Chondrocyte (in vitro differentiated cells): Measurements from ENCODE around the gene RGL2. TPM values are rescaled to one million over a fixed set of nuclear protein-coding genes. Genes with fewer than 3 reads are reported as not detected.
"Not testable (repeated sequence)": the region's sequence is repeated elsewhere in the genome, so short reads cannot be mapped to it uniquely, and the experiment has no call there.

Source experiments
- DNase-seq: peaks from one replicate; pipeline ENCODE4 v3.0.0; 2021; ENCODE audit warnings: mixed read lengths, low spot score
- H3K27ac Mint-ChIP-seq: one replicate; pipeline ENCODE4 v1.8.0; 2021; ENCODE audit warnings: mild to moderate bottlenecking, moderate library complexity, mixed read lengths; ENCODE audit not compliant: unreplicated experiment
- H3K27me3 Mint-ChIP-seq: 2 replicates; pipeline ENCODE4 v1.8.0; 2021; ENCODE audit warnings: low read depth, mixed read lengths
- H3K36me3 Mint-ChIP-seq: 2 replicates; pipeline ENCODE4 v1.8.0; 2021; ENCODE audit warnings: low read depth, mixed read lengths
- H3K4me1 Mint-ChIP-seq: 2 replicates; pipeline ENCODE4 v1.8.0; 2021; ENCODE audit warnings: low read depth, mild to moderate bottlenecking, mixed read lengths
- H3K4me3 Mint-ChIP-seq: one replicate; pipeline ENCODE4 v1.8.0; 2021; ENCODE audit warnings: mild to moderate bottlenecking, moderate library complexity, mixed read lengths; ENCODE audit not compliant: unreplicated experiment
- H3K9me3 Mint-ChIP-seq: 2 replicates; pipeline ENCODE4 v1.8.0; 2021; ENCODE audit warnings: low read depth, mixed read lengths
- long read RNA-seq: library from polyadenylated mRNA; stranded (forward); transcript quantifications from one replicate; pipeline ENCODE4 v2.0.0, GENCODE V29; 2021
- total RNA-seq: library from RNA; stranded (reverse); gene quantifications from 3 replicates; pipeline ENCODE4 v1.2.1, GENCODE V29; 2021
- TF ChIP-seq, protein P1 (sequence below): fragments of 200-600 bp; sonication (generic); IDR thresholded peaks from 2 replicates; pipeline ENCODE4 v1.5.0; 2021; ENCODE audit warnings: antibody characterized with exemption, mild to moderate bottlenecking, moderate library complexity

RGL2 gene, protein sequence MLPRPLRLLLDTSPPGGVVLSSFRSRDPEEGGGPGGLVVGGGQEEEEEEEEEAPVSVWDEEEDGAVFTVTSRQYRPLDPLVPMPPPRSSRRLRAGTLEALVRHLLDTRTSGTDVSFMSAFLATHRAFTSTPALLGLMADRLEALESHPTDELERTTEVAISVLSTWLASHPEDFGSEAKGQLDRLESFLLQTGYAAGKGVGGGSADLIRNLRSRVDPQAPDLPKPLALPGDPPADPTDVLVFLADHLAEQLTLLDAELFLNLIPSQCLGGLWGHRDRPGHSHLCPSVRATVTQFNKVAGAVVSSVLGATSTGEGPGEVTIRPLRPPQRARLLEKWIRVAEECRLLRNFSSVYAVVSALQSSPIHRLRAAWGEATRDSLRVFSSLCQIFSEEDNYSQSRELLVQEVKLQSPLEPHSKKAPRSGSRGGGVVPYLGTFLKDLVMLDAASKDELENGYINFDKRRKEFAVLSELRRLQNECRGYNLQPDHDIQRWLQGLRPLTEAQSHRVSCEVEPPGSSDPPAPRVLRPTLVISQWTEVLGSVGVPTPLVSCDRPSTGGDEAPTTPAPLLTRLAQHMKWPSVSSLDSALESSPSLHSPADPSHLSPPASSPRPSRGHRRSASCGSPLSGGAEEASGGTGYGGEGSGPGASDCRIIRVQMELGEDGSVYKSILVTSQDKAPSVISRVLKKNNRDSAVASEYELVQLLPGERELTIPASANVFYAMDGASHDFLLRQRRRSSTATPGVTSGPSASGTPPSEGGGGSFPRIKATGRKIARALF
- 39.2 to 54.5 TPM (median 50.5 TPM) in 3 replicates for total RNA-seq
- long read RNA-seq, transcript RGL2-247 (18 exons, 3,278 nt): major isoform, 39 of 122 reads
- long read RNA-seq, transcript RGL2-238 (17 exons, 2,687 nt): minor isoform, 15 of 122 reads
- long read RNA-seq, partial matches to known transcripts: 20 of 122 reads
- long read RNA-seq, other reads (novel, unspliced or antisense): 48 of 122 reads

DNA sequence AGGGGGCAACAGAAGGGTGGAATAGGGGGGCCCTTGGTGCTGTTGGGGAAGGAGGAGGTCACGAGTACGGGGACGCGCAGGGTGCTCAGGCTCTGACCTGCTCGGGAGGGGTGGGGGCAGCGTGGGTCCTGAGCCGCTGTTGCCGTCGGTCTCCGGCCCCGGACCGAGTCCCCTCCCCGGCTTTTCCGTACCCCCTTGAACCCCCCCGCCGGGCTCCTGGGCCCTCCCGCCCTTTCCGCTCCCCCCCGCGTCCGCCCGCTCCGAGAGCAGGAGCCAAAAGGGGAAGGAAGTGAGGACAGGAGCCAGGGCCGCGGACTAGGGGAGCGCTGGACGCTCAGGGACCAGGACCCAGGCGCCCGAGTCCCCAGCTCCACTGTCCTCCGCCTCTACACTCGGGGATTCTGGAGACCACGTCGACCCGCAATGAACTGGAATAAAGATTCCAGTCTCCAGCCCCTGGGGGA lies at the start of gene RGL2:
Gene RGL2, minus strand, starts transcription at position 170 of the 464 bp plus-strand sequence. CDS start 332 bp downstream, outside the sequence.
- Mint-ChIP-seq H3K27me3 (no peaks in the 10 kb centered on the region), H3K4me1 (peaks cover 36% of the 10 kb centered on the region), H3K36me3 (peaks cover 10% of the 10 kb centered on the region), H3K4me3 (peak within 1 kb of the TSS; percentile 98), H3K9me3 (no peaks in the 10 kb centered on the region), H3K27ac (peak within 1 kb of the TSS; percentile 99)
- TF ChIP-seq, protein P1, sequence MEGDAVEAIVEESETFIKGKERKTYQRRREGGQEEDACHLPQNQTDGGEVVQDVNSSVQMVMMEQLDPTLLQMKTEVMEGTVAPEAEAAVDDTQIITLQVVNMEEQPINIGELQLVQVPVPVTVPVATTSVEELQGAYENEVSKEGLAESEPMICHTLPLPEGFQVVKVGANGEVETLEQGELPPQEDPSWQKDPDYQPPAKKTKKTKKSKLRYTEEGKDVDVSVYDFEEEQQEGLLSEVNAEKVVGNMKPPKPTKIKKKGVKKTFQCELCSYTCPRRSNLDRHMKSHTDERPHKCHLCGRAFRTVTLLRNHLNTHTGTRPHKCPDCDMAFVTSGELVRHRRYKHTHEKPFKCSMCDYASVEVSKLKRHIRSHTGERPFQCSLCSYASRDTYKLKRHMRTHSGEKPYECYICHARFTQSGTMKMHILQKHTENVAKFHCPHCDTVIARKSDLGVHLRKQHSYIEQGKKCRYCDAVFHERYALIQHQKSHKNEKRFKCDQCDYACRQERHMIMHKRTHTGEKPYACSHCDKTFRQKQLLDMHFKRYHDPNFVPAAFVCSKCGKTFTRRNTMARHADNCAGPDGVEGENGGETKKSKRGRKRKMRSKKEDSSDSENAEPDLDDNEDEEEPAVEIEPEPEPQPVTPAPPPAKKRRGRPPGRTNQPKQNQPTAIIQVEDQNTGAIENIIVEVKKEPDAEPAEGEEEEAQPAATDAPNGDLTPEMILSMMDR: no peak
- DNase-seq: no peak

DNA sequence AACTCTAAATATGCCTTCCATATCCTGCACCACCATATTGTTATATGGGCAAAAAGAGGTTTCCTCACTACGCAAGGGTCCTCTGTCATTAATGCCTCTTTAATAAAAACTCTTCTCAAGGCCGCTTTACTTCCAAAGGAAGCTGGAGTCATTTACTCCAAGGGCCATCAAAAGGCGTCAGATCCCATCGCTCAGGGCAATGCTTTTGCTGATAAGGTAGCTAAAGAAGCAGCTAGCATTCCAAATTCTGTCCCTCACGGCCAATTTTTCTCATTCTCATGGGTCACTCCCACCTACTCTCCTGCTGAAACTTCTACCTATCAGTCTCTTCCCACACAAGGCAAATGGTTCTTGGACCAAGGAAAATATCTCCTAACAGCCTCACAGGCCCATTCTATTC lies 49.1 kb upstream of the RGL2 start:
- H3K27ac Mint-ChIP-seq: no peak overlapping the region
- H3K4me1 Mint-ChIP-seq: peaks cover 6% of the 10 kb centered on the region
- no peak for DNase-seq
- no peaks in the 10 kb centered on the region for H3K9me3 Mint-ChIP-seq
- peaks cover 10% of the 10 kb centered on the region for H3K27me3 Mint-ChIP-seq
- TF ChIP-seq, protein P1: no peak
- H3K36me3 Mint-ChIP-seq: no peaks in the 10 kb centered on the region
- no peak overlapping the region for H3K4me3 Mint-ChIP-seq

DNA sequence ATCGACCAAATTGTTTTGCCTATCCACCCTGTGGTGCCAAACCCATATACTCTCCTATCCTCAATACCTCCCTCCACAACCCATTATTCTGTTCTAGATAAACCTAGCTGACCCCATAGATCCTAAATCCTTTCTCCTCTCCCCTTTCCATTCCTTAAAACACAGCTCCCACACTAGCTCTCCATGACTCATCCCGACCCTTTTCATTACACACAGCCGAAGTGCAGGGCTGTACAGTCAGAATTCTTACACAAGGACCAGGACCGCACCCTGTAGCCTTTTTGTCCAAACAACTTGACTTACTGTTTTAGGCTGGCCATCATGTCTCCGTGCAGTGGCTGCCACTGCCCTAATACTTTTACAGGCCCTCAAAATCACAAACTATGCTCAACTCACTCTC lies 48.2 kb upstream of the RGL2 start:
- not testable (repeated sequence) for H3K27me3 Mint-ChIP-seq, H3K9me3 Mint-ChIP-seq, DNase-seq, H3K36me3 Mint-ChIP-seq, H3K27ac Mint-ChIP-seq, H3K4me3 Mint-ChIP-seq, H3K4me1 Mint-ChIP-seq

DNA sequence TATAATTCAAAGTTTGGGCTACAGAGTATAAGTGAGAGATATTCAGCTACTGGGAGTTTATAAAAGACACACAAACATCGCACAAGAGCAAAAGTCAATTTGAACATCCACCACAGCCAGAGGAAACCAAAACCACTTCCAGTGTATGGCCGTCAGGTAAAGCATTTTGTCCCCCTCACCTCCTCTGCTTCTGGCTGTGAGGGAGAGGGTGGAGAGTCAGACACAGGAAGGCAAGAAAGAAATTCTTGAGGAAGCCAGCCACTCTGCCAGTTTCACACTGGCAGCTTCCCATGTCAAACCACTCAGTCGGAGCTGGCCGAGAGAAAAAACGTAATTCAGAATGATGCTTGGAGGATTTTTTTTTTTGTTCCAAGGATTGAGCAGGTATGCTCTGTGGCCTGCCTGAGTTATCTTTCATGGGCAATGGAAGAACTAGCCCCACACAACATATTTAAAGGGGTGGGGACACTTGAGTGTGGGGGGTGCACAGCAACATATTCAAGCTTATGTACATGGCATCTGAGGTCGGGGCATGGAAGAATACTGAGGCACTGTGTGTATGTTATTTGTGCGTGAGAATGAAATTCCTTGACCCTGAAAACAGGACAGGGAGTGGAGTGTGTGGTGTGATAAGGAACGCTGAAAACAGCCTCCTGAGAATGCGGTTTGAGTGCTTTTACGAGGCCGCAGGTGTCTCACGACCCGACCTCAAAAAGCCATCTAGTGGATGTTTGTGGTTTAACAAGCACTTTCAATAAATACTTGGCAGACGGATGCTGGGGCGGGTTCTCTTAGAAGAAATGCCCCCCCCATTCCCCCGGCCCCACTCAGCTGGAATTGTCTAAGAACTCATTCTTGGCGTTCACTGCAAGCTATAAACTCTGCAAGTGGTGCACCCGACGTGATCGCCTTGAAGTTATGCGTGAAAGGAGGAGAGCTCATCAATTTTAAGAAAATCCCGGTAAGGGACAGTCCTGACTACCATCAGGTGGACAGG lies 46.3 kb upstream of the RGL2 start:
- Mint-ChIP-seq H3K27ac (no peak overlapping the region), H3K27me3 (peaks cover 5% of the 10 kb centered on the region), H3K36me3 (no peaks in the 10 kb centered on the region), H3K4me1 (peaks cover 6% of the 10 kb centered on the region), H3K9me3 (no peaks in the 10 kb centered on the region), H3K4me3 (no peak overlapping the region)
- no peak for DNase-seq
- TF ChIP-seq, protein P1: peak; percentile 81

DNA sequence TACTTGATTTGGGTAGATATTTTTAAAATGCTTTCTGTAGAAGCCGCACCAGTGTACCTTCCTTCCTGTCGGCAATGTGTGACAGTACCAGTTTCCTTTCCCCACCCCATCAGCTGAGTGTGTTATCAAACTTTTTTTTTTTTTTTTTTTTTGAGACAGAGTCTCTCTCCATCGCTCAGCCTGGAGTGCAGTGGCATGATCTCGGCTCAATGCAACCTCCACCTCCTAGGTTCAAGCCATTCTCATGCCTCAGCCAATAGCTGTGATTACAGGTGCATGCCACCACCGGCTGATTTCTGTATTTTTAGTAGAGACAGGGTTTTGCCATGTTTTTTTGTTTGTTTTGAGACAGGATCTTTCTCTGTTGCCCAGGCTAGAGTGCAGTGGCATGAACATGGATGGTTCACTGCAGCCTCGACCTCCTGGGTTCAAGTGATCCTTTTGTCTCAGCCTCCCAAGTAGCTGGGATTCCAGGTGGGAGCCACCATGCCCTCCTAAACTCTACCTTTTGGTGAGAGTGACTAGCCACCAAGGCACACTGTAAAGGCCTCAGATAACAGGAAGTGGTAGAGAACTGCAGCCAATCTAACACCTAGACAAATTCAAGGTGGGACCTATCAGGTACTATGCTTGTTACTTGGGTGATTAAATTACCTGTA lies 45.3 kb upstream of the RGL2 start:
- no peaks in the 10 kb centered on the region for H3K36me3 Mint-ChIP-seq
- H3K4me1 Mint-ChIP-seq: peaks cover 6% of the 10 kb centered on the region
- no peak overlapping the region for H3K27ac Mint-ChIP-seq
- DNase-seq: no peak
- H3K27me3 Mint-ChIP-seq: peaks cover 9% of the 10 kb centered on the region
- TF ChIP-seq, protein P1: no peak
- H3K4me3 Mint-ChIP-seq: no peak overlapping the region
- H3K9me3 Mint-ChIP-seq: no peaks in the 10 kb centered on the region

DNA sequence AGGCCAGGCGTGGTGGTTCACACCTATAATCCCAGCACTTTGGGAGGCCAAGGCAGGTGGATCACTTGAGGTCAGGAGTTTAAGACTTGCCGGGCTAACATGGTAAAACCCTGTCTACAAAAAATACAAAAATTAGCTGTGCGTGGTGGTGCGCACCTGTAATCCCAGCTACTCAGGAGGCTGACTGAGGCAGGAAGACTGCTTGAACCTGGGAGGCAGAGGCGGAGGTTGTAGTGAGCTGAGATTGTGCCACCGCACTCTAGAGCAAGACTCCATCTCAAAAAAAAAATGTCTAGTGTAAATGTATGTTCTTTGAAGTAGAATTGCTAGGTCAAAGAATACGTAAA lies 44.8 kb upstream of the RGL2 start:
- DNase-seq, H3K27ac Mint-ChIP-seq: not testable (repeated sequence)

More for the DNA sequence above, 44.8 kb upstream of the RGL2 start:
- not testable (repeated sequence) for H3K4me1 Mint-ChIP-seq, H3K9me3 Mint-ChIP-seq, H3K27me3 Mint-ChIP-seq, H3K36me3 Mint-ChIP-seq, H3K4me3 Mint-ChIP-seq
